Thymus (tissue), 11 donors: ENCODE data around the gene CTSA. TPM values are rescaled to one million over a fixed set of nuclear protein-coding genes. Genes with fewer than 3 reads are reported as not detected.
"Not testable (repeated sequence)": the region's sequence is repeated elsewhere in the genome, so short reads cannot be mapped to it uniquely, and the experiment has no call there.

ENCODE experiments used
- DNase-seq, 9 donors: peaks; one replicate each; pipeline ENCODE4 v3.0.0-alpha.2; 2013; ENCODE audit warnings: low spot score in 9 of 9, low read depth in 6 of 9, missing footprints in 1 of 9
- H3K27ac ChIP-seq, 2 donors: one replicate each; pipeline ENCODE4 v1.5.1; 2013; ENCODE audit warnings: control low read depth in 1 of 2, low read depth in 1 of 2, low read length in 1 of 2, mild to moderate bottlenecking in 1 of 2, moderate library complexity in 1 of 2
- H3K27me3 ChIP-seq, 2 donors: one replicate each; pipeline ENCODE4 v1.5.1; 2013; ENCODE audit warnings: low read length in 1 of 2; ENCODE audit not compliant: control insufficient read depth in 2 of 2, insufficient read depth in 1 of 2
- H3K36me3 ChIP-seq, 2 donors: one replicate each; pipeline ENCODE4 v1.5.1; 2013; ENCODE audit warnings: low read length in 1 of 2, mild to moderate bottlenecking in 1 of 2, moderate library complexity in 1 of 2; ENCODE audit not compliant: control insufficient read depth in 2 of 2, insufficient read depth in 2 of 2
- H3K4me1 ChIP-seq, 2 donors: one replicate each; pipeline ENCODE4 v1.5.1; 2013; ENCODE audit warnings: low read length in 2 of 2; ENCODE audit not compliant: control insufficient read depth in 2 of 2, insufficient read depth in 2 of 2
- H3K4me3 ChIP-seq, 2 donors: one replicate each; pipeline ENCODE4 v1.5.1; 2013; ENCODE audit warnings: low read length in 2 of 2, control low read depth in 1 of 2, mild to moderate bottlenecking in 1 of 2
- H3K9me3 ChIP-seq, 2 donors: one replicate each; pipeline ENCODE4 v1.5.1; 2013; ENCODE audit warnings: low read length in 1 of 2, mild to moderate bottlenecking in 1 of 2; ENCODE audit not compliant: control insufficient read depth in 2 of 2, insufficient read depth in 1 of 2
- WGBS: extraction: QIAGEN DNeasy Blood & Tissue Kit; methylation state at CpG from one replicate; pipeline ENCODE4 v1.1.7; 2013; 5-methylcytosine and 5-hydroxymethylcytosine counted together
- polyA plus RNA-seq: library from polyadenylated mRNA; stranded (reverse); fragments of 200-250 nt; gene quantifications from one replicate; pipeline ENCODE4 v1.2.3, GENCODE V29; 2013
- total RNA-seq: library from RNA; stranded (reverse); fragments of 120-200 nt; gene quantifications from one replicate; pipeline ENCODE4 v1.2.4, GENCODE V29; 2013
- donor health status: healthy.

CTSA gene
- total and polyA plus RNA-seq, 2 donors, result 19.9 to 56.0 TPM

- Histone ChIP-seq H3K9me3 (no peaks in the 10 kb centered on the region), H3K4me3 (no peak overlapping the region), H3K4me1 (peaks cover 0 to 3% of the 10 kb centered on the region in 2 donors), H3K27me3 (peaks cover 0 to 3% of the 10 kb centered on the region in 2 donors), H3K27ac (no peak overlapping the region), H3K36me3 (no peaks in the 10 kb centered on the region)
- WGBS, result 95% methylated on average over 14 of the region's 14 CpGs
- no peak for DNase-seq
These were observed 36.1 kb downstream of the CTSA start for GRCh38 chr20:45927071-45927878.

- H3K4me1 ChIP-seq, result peaks cover 4 to 16% of the 10 kb centered on the region in 2 donors
- H3K4me3 ChIP-seq, H3K9me3 ChIP-seq, DNase-seq, H3K36me3 ChIP-seq, H3K27me3 ChIP-seq, H3K27ac ChIP-seq: not testable (repeated sequence)
- 98% methylated on average over 17 of the region's 17 CpGs for WGBS
These were observed 40.5 kb downstream of the CTSA start for GRCh38 chr20:45931680-45932079.

- peaks cover 4 to 16% of the 10 kb centered on the region in 2 donors for H3K4me1 ChIP-seq
- H3K36me3 ChIP-seq, result peaks cover 15 to 17% of the 10 kb centered on the region in 2 donors
- H3K27me3 ChIP-seq, result no peaks in the 10 kb centered on the region
- DNase-seq, result peak in 6 of 9 donors; percentile 55 to 85 (median 66)
- peak overlapping the region; percentile 92 to 99 for H3K27ac ChIP-seq
- H3K4me3 ChIP-seq, result peak overlapping the region; percentile 79 to 81
- no peaks in the 10 kb centered on the region for H3K9me3 ChIP-seq
- WGBS, result 32% methylated on average over 22 of the region's 22 CpGs
These were observed 42.3 kb downstream of the CTSA start for GRCh38 chr20:45933266-45934045.

GRCh38 chr20:45934046-45934585 lies 43.0 kb downstream of the CTSA start:
- Histone ChIP-seq H3K36me3 (peaks cover 22 to 24% of the 10 kb centered on the region in 2 donors), H3K4me1 (peaks cover 4 to 16% of the 10 kb centered on the region in 2 donors), H3K9me3 (no peaks in the 10 kb centered on the region), H3K27me3 (no peaks in the 10 kb centered on the region), H3K4me3 (peak overlapping the region; percentile 79 to 81), H3K27ac (peak overlapping the region; percentile 92 to 99)
- WGBS, result under 1% methylated on average over 34 of the region's 34 CpGs
- DNase-seq, result peak in 3 of 9 donors; percentile 62 to 75 (median 65)

- Histone ChIP-seq H3K9me3 (no peaks in the 10 kb centered on the region), H3K4me3 (peak within 1 kb of the TSS; percentile 79 to 81), H3K36me3 (peaks cover 29 to 30% of the 10 kb centered on the region in 2 donors), H3K27me3 (no peaks in the 10 kb centered on the region), H3K27ac (peak within 1 kb of the TSS; percentile 98 to 99), H3K4me1 (peaks cover 4 to 16% of the 10 kb centered on the region in 2 donors)
- whole genome bisulfite sequencing, result under 1% methylated on average over 102 of the region's 102 CpGs
- DNase-seq, result peak; percentile 96 to 100 (median 99)
These were observed 43.7 kb downstream of the CTSA start, which contains the start of gene PCIF1 for GRCh38 chr20:45934586-45935415. PCIF1 (plus strand) TSS chr20:45934683; CDS start chr20:45939000, 4,317 bp downstream.

- Histone ChIP-seq H3K4me3 (peak overlapping the region; percentile 71 to 81), H3K27me3 (no peaks in the 10 kb centered on the region), H3K27ac (peak overlapping the region; percentile 79 to 93), H3K9me3 (no peaks in the 10 kb centered on the region), H3K36me3 (peaks cover 36 to 38% of the 10 kb centered on the region in 2 donors), H3K4me1 (peaks cover 4 to 16% of the 10 kb centered on the region in 2 donors)
- WGBS, result 15% methylated on average over 21 of the region's 21 CpGs
- DNase-seq, result no peak
These were observed 44.4 kb downstream of the CTSA start for GRCh38 chr20:45935416-45936046.

GRCh38 chr20:45937765-45938164 lies 46.6 kb downstream of the CTSA start:
- Histone ChIP-seq H3K4me1 (peaks cover 4 to 16% of the 10 kb centered on the region in 2 donors), H3K27ac (no peak overlapping the region), H3K27me3 (no peaks in the 10 kb centered on the region), H3K4me3 (no peak overlapping the region), H3K36me3 (peaks cover 50 to 53% of the 10 kb centered on the region in 2 donors), H3K9me3 (no peaks in the 10 kb centered on the region)
- no peak for DNase-seq
- 95% methylated on average over 2 of the region's 2 CpGs for WGBS
